DND-41 (cell line): ENCODE data around the gene ADCY1.

Source experiments
- EZH2 ChIP-seq: IDR thresholded peaks from 3 replicates; pipeline ENCODE4 v1.6.1; 2012; ENCODE audit warnings: borderline replicate concordance, low read depth, mild to moderate bottlenecking, moderate library complexity, low read length, inconsistent platforms; ENCODE audit not compliant: severe bottlenecking
- TF ChIP-seq, protein P1 (sequence below): IDR thresholded peaks from 2 replicates; pipeline ENCODE4 v1.5.1; 2012; ENCODE audit warnings: borderline replicate concordance, low read length, moderate library complexity, mild to moderate bottlenecking; ENCODE audit not compliant: poor library complexity, severe bottlenecking; ENCODE audit errors: extremely low read depth

DNA sequence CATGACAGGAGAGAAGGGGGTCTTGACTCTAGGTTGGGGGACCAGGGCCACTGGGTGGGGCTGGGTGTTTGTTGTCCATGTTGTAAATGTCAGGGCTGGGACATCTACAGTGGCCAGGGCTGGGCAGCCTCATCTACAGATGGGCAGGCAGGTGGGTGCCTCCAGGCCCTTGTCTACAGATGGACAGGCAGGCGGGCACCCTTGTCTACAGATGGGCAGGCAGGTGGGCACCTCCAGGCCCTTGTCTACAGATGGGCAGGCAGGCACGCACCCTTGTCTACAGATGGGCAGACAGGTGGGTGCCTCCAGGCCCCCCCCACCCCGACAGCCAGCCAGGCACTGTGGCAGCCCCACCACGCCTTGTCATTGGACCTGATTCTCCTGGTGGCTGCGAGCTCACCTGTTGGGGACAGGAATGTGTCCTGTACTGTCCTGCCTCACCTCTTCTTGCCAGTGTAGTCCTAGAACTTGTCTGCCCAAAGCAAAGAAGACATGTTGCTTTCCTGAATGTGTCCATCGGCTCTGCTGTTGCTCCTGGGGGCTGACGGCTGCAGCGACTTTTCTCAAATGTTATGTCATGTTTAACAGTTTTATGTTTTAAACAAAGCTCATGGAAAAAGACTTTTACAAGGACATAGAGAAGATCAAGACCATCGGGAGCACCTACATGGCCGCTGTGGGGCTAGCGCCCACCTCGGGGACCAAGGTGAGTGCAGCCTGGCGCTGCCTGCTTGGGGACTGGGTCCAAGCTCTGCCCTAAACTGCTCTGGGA is 129.9 kb downstream of the ADCY1 start:
- TF ChIP-seq, protein P1, sequence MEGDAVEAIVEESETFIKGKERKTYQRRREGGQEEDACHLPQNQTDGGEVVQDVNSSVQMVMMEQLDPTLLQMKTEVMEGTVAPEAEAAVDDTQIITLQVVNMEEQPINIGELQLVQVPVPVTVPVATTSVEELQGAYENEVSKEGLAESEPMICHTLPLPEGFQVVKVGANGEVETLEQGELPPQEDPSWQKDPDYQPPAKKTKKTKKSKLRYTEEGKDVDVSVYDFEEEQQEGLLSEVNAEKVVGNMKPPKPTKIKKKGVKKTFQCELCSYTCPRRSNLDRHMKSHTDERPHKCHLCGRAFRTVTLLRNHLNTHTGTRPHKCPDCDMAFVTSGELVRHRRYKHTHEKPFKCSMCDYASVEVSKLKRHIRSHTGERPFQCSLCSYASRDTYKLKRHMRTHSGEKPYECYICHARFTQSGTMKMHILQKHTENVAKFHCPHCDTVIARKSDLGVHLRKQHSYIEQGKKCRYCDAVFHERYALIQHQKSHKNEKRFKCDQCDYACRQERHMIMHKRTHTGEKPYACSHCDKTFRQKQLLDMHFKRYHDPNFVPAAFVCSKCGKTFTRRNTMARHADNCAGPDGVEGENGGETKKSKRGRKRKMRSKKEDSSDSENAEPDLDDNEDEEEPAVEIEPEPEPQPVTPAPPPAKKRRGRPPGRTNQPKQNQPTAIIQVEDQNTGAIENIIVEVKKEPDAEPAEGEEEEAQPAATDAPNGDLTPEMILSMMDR, result no peak
- TF ChIP-seq EZH2, result no peak
